NCI-H526 (cell line): Measurements from ENCODE around the gene SLMAP.
A peak's percentile ranks its signal among the peaks of the same experiment; 100 is the strongest.

Source experiments
- DNase-seq, 2 experiments: peaks; one replicate each; lab custom pipeline; 2025; lab: John Stamatoyannopoulos, UW

The SLMAP gene

DNA sequence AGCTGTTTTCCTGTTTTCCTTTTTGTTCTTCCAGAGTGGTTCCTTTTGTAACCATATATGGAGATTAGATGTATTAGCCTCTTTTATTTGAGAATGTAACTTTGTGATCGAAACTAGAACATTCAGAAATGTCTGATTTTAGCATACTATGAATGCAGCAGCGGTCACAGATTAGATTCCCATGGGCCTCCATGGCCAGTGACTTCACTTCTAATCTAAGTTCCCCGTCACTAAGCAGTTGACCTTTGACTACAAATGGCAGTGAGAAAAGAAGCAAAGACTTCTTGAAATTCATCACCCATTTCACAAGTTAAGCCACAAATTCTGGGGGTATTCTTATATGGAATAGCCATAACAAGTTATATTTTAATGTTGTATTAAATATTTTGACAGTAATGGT lies 137.6 kb downstream of the SLMAP start:
- no peak for DNase-seq

DNA sequence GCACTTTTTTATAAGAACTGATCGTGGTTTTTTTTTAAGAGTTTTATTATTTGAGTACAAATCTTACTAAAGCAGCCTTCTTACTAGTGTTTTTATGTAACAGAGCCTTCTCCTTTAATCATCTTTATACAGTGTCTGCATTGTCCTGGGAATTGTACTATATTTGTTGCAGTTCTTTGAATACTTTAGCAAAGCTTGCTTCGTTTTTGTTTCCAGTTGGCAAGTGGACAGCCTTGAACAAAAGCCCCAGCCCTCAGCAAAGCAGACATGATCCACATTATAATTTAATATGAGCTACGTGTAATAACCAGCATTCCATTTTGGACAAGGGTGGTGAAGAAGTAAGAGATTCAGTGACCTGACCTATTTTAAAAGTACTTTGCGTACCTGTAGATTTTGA lies 139.9 kb downstream of the SLMAP start:
- DNase-seq, result no peak

DNA sequence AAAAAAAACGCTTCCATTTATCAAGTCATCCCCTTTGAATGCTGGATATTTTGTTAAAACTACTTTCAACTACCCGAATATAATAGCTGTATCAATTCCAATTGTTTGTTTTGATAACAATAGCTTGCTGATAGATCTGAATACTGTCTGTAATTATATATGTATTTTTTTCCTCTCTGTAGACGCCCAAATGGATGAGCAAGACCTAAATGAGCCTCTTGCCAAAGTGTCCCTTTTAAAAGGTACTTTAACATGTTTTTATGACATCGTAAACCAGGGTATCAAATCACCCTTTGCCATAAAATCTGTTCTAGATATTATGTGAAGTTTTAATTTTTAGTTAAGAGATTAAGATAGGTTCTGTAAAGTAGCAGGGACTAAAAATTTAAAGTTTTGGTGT lies 140.6 kb downstream of the SLMAP start:
- DNase-seq, result no peak

DNA sequence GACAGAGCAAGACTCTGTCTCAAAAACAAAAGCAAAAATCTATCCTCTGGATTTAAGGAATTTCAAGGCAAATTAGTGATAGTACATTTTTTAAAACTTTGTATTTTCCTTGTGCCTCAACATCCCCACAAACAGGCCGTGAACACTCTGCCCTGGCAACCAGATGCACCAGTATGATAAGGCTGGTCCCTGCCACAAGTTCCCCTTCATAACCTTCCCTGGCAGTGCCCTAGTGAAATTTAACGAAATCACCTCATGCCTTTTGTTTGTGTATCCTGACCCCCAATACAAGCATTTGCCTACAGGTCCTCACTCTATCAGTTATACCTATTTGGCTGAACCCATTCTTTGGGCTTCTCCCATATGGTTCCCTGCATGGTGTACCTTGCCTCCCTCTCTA lies 144.7 kb downstream of the SLMAP start:
- DNase-seq, result no peak

DNA sequence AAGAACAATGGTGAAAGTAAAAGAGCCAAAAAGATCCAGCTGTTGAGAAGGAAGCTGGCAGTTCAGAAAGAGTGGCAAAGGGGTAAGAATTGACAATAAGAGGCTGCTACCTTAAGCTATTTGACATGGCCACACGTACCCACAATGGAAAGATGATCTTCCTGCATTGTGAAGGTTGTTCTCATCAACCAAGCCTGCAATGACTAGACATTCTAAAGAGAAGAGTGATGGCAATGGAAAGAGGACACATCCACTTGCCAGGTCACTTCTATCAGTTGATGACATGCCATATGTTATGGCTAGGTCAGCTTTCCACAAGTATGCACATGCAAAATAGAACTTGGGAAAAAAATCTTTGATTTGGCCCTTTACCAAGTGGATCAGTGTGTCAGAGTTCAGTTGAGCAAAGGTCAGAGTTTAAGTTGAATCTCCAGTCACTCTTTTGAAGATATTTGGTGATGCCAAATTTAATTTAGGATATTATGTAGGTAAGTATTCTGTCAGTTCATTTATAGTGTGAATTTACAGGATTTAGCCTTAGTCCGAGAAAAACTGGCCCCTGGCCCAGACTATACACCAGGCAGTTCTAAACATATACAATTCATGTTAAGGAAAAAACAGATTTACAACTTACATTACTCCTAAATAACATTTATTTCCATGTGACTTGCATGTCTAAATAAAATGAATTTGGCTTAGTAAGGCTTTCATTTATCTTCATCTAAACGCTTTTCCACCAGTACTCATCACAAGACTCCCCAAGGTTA lies 147.2 kb downstream of the SLMAP start:
- no peak for DNase-seq

DNA sequence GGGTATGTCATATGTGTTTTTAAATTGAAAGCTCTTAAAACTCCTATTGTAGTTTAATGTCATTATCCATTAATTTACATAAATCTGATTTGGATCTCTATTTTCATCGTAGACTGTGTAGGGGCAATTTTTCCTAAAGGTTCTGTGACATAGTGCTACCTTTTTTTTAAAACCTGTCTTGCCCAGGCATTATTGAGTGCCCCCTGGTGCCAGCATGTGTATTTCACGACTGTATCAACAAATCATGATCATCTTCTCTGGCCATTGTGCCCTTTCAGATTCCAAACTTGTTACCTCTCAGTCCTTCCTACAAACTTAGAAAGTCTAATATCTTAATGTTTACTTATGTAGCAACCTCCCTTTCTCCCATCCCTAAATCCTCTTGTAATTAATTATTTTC lies 154.9 kb downstream of the SLMAP start:
- peak; percentile 12 to 13 for DNase-seq

DNA sequence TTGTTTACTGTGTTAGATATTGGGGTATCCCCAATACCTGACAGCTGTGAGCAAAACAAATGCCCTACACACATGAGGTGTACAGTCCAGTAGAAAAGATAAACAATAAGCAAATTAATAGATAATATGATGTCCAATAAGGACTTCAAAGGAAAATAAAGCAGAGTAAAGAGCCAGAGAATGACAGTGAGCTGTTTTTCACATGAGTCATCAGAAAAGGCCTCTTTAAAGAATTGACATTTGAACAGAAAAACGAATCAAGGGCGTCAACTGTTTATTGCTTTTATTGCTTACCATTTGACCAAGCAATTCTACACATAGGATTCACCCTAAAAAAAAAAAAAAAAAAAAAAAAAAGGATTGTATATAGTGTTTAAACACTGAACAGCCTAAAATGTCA lies 155.5 kb downstream of the SLMAP start:
- no peak for DNase-seq

DNA sequence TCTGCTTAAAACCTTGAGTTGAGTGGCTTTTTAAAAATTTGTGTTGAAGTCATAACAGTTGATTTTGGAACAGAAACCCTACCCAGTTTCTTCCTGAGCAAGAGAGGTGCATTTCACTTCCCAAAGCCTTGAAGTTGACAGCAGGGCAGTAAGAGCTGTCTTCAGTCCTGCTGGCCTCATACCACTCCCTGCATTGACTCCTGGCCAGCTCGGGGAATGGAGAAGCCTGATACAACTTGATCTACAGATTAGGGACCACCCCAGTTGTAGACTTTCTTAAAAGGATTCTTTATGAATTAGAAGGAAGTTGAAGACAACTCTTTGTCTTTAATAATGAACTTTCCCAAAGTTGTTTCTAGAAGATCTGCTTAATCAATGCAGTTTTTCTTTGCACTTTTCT lies 161.5 kb downstream of the SLMAP start:
- no peak for DNase-seq

DNA sequence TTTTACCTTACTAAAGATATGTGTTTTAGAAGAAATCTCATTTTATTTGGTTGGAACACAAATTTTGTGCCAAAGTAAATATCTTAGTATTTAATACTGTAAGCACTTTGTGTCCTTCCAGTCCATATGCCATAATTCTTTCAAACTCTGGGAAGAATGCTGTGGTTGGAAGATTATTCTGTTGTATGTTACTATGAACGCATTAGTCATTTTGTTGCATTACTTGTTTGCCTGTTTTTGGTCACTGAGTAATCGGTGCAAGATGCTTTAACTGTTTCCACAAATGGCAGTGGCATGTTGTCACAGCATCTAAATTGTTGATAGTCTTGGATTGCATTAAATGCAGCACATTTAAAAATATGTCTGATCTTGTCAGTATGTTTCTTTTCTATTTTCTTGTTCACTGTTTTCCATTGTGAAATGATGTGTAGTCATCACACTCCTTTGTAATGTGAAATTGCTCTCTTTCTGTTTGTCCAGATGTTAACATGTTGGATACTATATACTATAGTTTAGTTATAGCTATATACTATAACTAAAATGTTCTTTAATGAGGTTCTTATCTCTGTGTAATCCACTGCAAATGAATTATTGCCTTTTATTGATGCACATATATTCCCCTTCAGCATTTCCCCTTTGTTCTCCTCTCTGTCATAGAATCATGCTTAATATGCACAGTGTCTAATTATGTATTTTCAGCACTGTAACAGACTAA lies 162.2 kb downstream of the SLMAP start:
- no peak for DNase-seq

DNA sequence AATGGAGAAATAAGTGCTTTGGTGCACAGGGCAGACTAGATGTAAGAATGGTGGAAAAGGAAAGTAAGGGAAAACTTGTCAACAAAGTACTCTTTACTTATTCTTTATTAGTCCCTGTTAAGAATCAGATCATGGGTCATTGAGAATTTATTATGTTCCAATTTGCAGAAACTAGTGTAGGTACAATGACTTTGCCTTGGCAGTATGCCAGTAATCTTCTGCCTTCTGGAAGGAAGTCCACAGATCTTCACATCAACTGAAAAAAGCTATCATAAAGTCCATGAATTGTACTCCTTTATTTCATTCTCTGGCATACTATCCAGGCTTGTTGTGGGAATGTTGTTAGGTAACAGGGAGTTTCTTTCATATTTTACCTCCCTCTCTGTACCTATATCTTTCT lies 163.9 kb downstream of the SLMAP start:
- DNase-seq, result no peak

DNA sequence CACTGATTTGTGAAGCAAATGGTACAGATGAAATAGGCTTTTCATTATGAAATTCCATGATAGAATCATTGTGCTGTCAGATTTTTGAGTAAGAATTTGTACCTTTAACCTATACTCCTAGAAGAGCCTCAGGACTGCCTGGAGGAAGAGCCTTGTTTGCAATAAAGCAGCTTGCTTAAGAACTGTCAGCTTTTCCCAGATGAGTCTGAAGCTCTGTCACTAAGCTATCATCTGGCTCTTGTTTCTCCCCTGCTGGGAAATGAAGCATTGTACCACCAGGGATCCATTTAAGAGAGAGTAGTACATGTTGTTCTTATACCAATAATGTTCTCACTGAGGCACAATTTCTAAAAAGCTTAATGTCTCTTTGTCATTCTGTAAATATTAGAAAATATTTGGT lies 167.0 kb downstream of the SLMAP start:
- no peak for DNase-seq

DNA sequence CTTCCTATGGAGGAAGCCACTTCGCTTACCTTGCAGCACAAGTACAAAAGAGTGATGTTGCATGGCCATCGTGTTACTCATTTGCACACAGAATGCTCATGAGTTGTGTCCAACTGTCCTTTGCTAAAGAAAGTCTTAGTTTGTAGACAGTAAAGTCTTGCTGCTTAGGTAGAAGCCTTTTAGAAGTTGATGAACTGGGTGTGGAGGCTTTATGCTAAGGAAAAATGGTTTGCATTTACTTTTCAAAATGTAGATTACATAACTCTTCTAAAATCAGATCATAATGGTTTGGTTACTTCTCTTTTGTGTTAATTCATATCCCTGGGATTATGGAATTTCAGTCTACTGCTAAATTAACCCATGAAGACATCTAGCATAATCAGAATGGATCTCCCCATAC lies 167.6 kb downstream of the SLMAP start:
- DNase-seq, result no peak

DNA sequence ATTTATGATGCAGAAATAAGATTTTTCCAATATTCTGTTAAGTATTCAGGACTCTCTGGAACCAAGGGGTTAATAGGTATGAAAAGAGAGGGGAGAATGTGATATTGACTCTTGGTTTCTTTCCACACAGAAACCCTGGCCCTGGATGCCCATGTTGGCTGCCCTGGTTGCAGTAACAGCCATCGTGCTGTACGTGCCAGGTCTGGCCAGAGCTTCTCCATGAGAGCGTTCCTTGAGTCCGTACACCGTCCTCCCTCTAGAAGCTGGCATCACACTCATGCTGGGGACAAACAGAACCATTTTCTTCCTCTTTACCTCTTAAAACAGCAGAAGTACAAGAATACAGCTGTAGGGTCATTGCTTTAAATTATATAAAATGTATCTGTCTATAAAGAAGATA lies 171.1 kb downstream of the SLMAP start:
- DNase-seq, result no peak

DNA sequence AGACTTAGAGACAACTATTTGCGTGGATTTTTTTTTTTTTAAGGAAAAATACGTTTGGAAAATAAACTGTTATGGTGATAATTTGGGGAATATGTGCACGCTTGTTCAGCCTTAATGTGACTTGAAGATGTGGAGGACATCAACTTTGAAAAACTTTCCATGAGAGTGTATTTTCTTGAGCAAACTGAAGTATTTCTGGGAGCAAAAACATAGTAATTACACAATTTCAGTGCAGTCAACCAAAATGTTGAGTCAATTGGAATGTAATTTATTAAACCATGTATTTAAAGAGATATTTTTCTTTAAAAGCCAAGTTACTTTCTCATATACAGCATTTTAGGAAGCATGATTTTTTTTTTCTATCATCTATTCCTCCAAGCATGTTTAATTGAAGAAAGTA lies 171.8 kb downstream of the SLMAP start:
- DNase-seq, result no peak

DNA sequence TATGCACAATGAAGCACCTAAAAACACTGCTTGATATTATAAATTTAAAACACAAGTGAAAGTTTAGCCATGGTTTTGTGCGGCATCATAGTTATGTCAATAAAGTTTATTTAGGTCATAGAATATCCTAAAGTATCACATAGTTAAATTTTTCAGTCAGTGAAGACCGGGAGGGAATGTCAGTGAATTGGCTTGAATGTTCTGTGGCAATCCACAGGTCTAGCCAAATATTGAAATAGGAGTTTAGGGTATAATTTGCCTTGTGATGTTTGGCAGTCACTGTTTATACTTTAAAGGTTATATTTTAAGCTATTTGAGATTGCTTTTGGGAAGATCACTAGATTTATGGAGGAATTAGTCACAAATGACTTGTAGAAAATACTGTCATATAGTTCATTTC lies 172.4 kb downstream of the SLMAP start:
- DNase-seq, result no peak

DNA sequence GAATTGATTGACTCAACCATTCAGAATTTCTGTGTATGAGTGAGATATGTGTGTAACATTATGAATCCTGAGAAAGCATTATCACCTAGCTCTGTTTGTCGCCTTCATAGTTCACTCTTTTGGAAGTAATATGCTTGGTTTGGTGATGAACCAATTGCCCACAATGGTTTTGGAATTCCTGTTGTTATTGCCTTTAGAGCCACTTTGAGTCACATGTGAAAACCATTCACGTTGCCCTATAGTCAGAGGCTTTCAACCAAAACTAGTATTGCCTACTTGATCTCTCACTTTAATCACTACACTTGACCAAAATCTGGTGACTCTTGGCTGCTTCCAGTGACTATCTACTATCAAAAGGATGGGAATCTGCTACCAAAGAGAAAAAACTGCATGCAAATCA lies 173.9 kb downstream of the SLMAP start:
- no peak for DNase-seq

DNA sequence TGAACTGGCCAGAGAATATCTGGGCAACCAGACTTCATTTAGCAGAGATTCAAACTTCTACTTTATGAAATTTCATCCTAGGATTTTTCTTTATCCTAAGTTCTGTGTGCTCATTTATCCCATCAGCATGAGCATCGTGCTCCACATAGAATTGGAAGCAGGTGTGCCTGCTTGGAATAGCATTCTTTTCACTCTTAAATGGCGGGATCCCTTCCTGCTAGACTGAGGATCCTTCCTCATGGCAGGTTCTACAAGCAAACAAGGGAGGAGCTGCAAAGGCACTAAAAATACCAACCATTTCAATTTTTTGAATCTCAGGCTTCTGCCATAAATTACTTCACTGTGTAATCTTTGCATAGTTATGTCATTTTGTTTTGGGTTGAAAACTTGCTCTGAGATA lies 177.5 kb downstream of the SLMAP start:
- DNase-seq, result no peak

DNA sequence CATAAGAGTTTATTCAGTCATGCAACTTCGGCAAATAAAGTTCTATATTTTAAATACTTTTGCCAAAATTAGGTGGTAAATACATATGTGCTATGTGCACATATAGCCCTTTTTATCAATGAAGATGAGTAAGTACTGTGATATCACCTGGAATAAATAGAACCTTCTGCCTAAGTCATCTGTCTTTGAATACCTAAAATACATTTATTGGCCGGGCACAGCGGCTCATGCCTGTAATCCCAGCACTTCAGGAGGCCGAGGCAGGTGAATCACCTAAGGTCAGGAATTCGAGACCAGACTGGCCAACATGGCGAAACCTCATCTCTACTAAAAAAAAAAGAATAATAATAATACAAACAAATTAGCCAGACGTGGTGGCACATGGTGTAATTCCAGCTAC lies 178.3 kb downstream of the SLMAP start:
- no peak for DNase-seq

DNA sequence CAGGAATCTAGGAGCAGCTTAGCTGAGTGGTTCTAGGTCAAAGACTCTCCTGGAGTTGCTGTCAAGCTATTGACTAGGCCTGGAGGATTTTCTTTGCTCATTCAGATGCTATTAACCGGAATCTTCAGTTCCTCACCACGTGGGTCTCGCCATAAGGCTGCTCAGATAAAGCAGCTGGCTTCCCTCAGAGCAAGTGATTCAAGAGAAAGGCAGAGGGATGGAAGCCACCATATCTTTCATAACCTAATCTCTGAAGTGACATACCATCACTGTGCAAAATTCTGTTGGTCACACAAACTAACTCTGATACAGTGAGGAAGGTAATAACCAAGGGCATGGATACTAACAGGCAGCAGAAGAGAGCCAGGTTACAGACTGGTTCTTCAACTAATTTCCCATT lies 179.4 kb downstream of the SLMAP start:
- DNase-seq, result no peak

DNA sequence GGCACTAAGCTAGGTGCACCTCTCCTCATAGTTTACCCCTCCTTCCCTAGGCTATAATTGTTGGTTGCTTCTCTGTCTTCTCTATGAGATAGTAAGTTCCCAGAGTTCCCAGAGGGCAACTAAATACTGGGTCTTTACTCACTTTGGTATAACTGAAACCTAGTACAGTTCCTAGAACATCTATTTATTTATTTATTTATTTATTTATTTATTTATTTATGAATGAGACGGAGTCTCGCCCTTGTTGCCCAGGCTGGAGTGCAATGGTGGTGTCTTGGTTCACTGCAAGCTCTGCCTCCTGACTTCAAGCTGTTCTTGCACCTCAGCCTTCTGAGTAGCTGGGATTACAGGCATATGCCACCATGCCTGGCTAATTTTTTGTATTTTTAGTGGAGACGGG lies 181.0 kb downstream of the SLMAP start:
- DNase-seq, result no peak

DNA sequence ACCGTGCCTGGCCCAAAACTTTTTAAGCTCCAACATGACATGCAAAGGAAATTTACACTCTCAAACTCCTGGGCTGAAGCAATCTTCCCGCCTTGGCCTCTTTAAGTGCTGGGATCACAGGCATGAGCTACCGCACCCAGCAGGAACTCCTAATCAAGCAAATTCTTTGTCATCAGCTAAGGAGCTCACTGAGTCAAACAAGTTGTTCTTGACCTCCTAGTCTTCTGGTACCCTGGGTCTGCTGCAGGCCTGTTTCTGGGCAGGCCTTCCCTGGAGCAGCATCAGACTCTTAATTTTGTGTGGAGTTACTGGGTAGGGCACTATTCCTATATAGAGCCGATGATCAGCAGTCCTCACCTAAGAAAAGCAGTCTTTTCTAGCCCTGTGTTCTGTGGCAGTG lies 183.7 kb downstream of the SLMAP start:
- no peak for DNase-seq

DNA sequence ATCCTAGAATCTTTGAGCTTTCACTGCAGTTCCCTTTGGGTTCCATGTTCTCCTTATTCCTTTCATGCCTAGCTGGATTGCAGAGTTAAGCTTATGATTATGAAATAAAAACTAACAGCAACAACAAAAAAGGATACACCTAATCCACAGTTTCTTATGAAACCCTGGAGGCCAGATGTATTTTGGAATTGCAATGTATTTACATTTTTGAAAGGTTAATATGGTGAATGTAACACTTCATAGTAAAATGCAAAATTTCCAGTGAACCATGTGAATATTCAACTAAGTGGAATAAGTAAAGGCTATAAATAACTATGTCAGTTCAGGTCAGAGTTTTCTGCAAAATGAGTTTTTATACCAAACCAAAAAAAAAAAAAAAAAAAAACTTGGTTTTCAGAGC lies 186.3 kb downstream of the SLMAP start:
- no peak for DNase-seq

DNA sequence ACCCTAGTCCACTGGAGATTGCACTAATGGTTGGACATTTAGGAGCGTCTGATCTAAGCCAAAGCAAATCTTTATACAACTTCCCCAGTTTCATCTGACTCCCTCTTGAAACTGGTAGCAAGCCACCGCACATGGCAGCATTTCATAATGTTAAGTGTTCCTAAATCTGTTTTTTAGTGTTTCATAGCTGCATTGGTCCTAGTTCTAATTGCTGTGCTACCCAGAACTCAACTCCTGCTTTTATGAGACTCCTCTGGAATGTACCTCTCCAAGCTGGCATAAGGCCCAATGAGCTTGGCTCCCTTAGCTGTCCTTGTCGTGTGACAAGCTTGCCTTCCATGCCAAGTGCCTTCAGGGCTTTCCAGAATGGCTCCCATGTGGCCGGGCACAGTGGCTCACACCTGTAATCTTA lies 186.8 kb downstream of the SLMAP start:
- DNase-seq, result no peak
